GM12878 (cell line): ENCODE measurements around the gene PLA2G4E. TPM values are rescaled to one million over a fixed set of nuclear protein-coding genes. Genes with fewer than 3 reads are reported as not detected.

ENCODE experiments used
- ATAC-seq: fragments of 200-7000 bp; cut with Tn5 transposase; 3 replicates; pipeline ENCODE4 v1.9.1; 2020; ENCODE audit warnings: mild to moderate bottlenecking, moderate library complexity
- BruUV-seq: library from RNA; stranded (reverse); fragments of 400-500 nt; replicated peaks from 2 replicates; lab custom pipeline; 2021; lab: Mats Ljungman, UMichigan
- CTCF ChIA-PET: fragments of 300-600 bp; sonication (Branson Sonifier 250); formaldehyde crosslinking; extraction: SDS; loops from one replicate; lab custom pipeline; 2021; ENCODE audit warnings: inconsistent platforms; lab: Yijun Ruan, JAX
- POLR2A ChIA-PET: fragments of 350-600 bp; formaldehyde crosslinking; extraction: SDS; loops from one replicate; lab custom pipeline; 2021; ENCODE audit warnings: inconsistent platforms; lab: Charles Lee
- RAD21 ChIA-PET: fragments of 300-600 bp; sonication (Branson Sonifier 250); formaldehyde crosslinking; loops from one replicate; lab custom pipeline; 2023; ENCODE audit warnings: antibody characterized with exemption; ENCODE audit not compliant: unreplicated experiment; lab: Charles Lee
- SMC1A ChIA-PET: fragments of 300-600 bp; sonication (Branson Sonifier 250); formaldehyde crosslinking; loops from one replicate; lab custom pipeline; 2023; ENCODE audit not compliant: unreplicated experiment, uncharacterized antibody; lab: Charles Lee
- DNase-seq: peaks from one replicate; pipeline ENCODE4 v3.0.0-alpha.2; 2011; ENCODE audit warnings: low read depth, low spot score
- FAIRE-seq: peaks from 3 replicates; lab custom pipeline; 2011; peaks lifted over from hg19 to GRCh38; lab: Jason Lieb, UNC
- H2AFZ ChIP-seq: 2 replicates; pipeline ENCODE4 v1.6.0; 2011; ENCODE audit warnings: low read depth, low read length, control low read depth; ENCODE audit not compliant: control insufficient read depth
- H3K27ac ChIP-seq: 2 replicates; pipeline ENCODE4 v1.5.1; 2011; ENCODE audit warnings: control low read depth; ENCODE audit not compliant: control insufficient read depth, insufficient read depth
- H3K27me3 ChIP-seq, 2 experiments: replicated peaks in 1 of 2; 2 replicates each; pipeline versions ENCODE4 v1.6.0 to v1.6.1; 2011; ENCODE audit warnings: low read length in 1 of 2; ENCODE audit not compliant: control insufficient read depth in 2 of 2, insufficient read depth in 2 of 2
- H3K36me3 ChIP-seq, 2 experiments: 2 replicates each; pipeline ENCODE4 v1.5.1; 2011; ENCODE audit warnings: low read length in 1 of 2; ENCODE audit not compliant: control insufficient read depth in 2 of 2, insufficient read depth in 2 of 2
- H3K4me1 ChIP-seq: 2 replicates; pipeline ENCODE4 v1.6.1; 2011; ENCODE audit warnings: mild to moderate bottlenecking, low read length, moderate library complexity, mixed read lengths; ENCODE audit not compliant: control insufficient read depth, insufficient read depth
- H3K4me2 ChIP-seq: 2 replicates; pipeline ENCODE4 v1.6.0; 2011; ENCODE audit warnings: control low read depth; ENCODE audit not compliant: control insufficient read depth, insufficient read depth
- H3K4me3 ChIP-seq: fragments of 200-600 bp; sonication (generic); 2 replicates; pipeline ENCODE4 v1.5.1; 2016
- H3K79me2 ChIP-seq: 2 replicates; pipeline ENCODE4 v1.6.0; 2011; ENCODE audit warnings: low read length; ENCODE audit not compliant: control insufficient read depth, insufficient read depth
- H3K9ac ChIP-seq: 2 replicates; pipeline ENCODE4 v1.8.0; 2011; ENCODE audit warnings: low read length, control low read depth, mixed read lengths; ENCODE audit not compliant: control insufficient read depth, insufficient read depth
- H3K9me3 ChIP-seq: replicated peaks from 3 replicates; pipeline ENCODE4 v1.5.1; 2011; ENCODE audit warnings: mild to moderate bottlenecking, low read length; ENCODE audit not compliant: control insufficient read depth, insufficient read depth
- H4K20me1 ChIP-seq: 2 replicates; pipeline ENCODE4 v1.6.0; 2011; ENCODE audit not compliant: control insufficient read depth, insufficient read depth
- IKZF2 ChIP-seq, 2 experiments: fragments of 450-650 bp; IDR thresholded peaks; 2 replicates each; pipeline ENCODE4 v1.6.1; 2017; ENCODE audit warnings: mild to moderate bottlenecking in 2 of 2, moderate library complexity in 2 of 2
- NFYA ChIP-seq: IDR thresholded peaks from 2 replicates; pipeline ENCODE4 v1.6.1; 2011; ENCODE audit warnings: low read depth, mild to moderate bottlenecking, low read length, improper control_type of control experiment, borderline replicate concordance
- POU2F2 ChIP-seq: IDR thresholded peaks from 3 replicates; pipeline ENCODE4 v1.6.1; 2011; ENCODE audit warnings: low read depth, mild to moderate bottlenecking, low read length, borderline replicate concordance
- STAT1 ChIP-seq: fragments of 450-650 bp; conservative IDR thresholded peaks from 2 replicates; pipeline ENCODE4 v1.6.1; 2014; ENCODE audit warnings: antibody characterized with exemption, mild to moderate bottlenecking
- TCF7 ChIP-seq: IDR thresholded peaks from 2 replicates; pipeline ENCODE4 v1.6.1; 2014; ENCODE audit warnings: antibody characterized with exemption, borderline replicate concordance
- WRNIP1 ChIP-seq: IDR thresholded peaks from 2 replicates; pipeline ENCODE4 v1.6.1; 2011; ENCODE audit warnings: low read depth, low read length, improper control_type of control experiment, borderline replicate concordance
- ZBTB4 ChIP-seq: fragments of 450-650 bp; formaldehyde crosslinking; IDR thresholded peaks from 2 replicates; pipeline ENCODE4 v1.4.0; 2022; ENCODE audit warnings: mild to moderate bottlenecking, moderate library complexity
- WGBS: methylation state at CpG from one replicate; pipeline ENCODE4 v1.1.6; 2016; ENCODE audit warnings: low lambda C conversion rate; ENCODE audit not compliant: insufficient replicate concordance, insufficient coverage; ENCODE audit errors: missing lambda C conversion rate; 5-methylcytosine and 5-hydroxymethylcytosine counted together
- in situ Hi-C: fragments of 300-500 bp; cut with MboI; formaldehyde crosslinking; loops from 9 replicates; pipeline ENCODE4 v1.14.3; 2018; ENCODE audit warnings: mixed read lengths
- intact Hi-C: fragments of 100-400 bp; cut with micrococcal nuclease; formaldehyde crosslinking; loops from one replicate; pipeline ENCODE4 v1.14.2; 2022; ENCODE audit not compliant: unreplicated experiment
- polyA plus RNA-seq, 11 experiments: library from polyadenylated mRNA; depleted of rRNA in 4 of 11; unstranded in 6 of 11; stranded (reverse) in 5 of 11; fragments of >200 nt; fragmentation: Nextera tagmentation in 4 of 11; fragmentation: Illumina TruSeq in 1 of 11; extraction: Ambion mirVana in 4 of 11; extraction: Trizol in 1 of 11; gene quantifications; 1 replicate in 1 of 11; 2 replicates in 10 of 11; pipeline versions ENCODE4 v1.2.1 to v1.2.3, GENCODE V29; 2011 to 2016; ENCODE audit warnings: inconsistent platforms in 2 of 11, missing spikeins in 2 of 11, low read depth in 1 of 11
- total RNA-seq, 4 experiments: library from RNA; depleted of rRNA in 3 of 4; stranded (reverse); fragments of >200 nt in 3 of 4; fragmentation: Illumina TruSeq in 1 of 4; extraction: Trizol in 1 of 4; gene quantifications; 2 replicates each; pipeline versions ENCODE4 v1.2.1 to v1.2.3, GENCODE V29; 2013 to 2021
- TF ChIP-seq, protein P1 (sequence below): IDR thresholded peaks from 2 replicates; pipeline ENCODE4 v1.6.1; 2011; ENCODE audit warnings: borderline replicate concordance, low read depth, mild to moderate bottlenecking, moderate library complexity, mixed read lengths, low read length; ENCODE audit not compliant: insufficient read depth; ENCODE audit errors: extremely low read length

PLA2G4E gene
- total and polyA plus RNA-seq, 10 of the 15 experiments (the other 5 are each of a cell fraction or from before 2014, with no cell fraction given), result 0.05 to 0.32 (median 0.06) TPM; not detected in 5

GRCh38 chr15:41952013-41952563, 68.8 kb downstream of the PLA2G4E start:
- H3K4me3 ChIP-seq, result no peak overlapping the region
- BruUV-seq, result no TSS peak
- RAD21 ChIA-PET, result interaction anchor here (1.5 kb wide), 1 partner anchor 15 kb away, joined by 4 read pairs; no protein-coding TSS in a partner anchor
- peaks cover 27 to 28% of the 10 kb centered on the region in 2 experiments for H3K36me3 ChIP-seq
- SMC1A ChIA-PET, result interaction anchor here (1.6 kb wide), 1 partner anchor 13 kb away, joined by 4 read pairs; no protein-coding TSS in a partner anchor
- TF ChIP-seq IKZF2 (IDR thresholded peaks at IDR 0.05) (no peak), POU2F2 (no peak), ZBTB4 (CRISPR knock-in tag) (no peak), WRNIP1 (no peak), STAT1 (no peak), TCF7 (no peak), NFYA (no peak)
- TF ChIP-seq, protein P1, sequence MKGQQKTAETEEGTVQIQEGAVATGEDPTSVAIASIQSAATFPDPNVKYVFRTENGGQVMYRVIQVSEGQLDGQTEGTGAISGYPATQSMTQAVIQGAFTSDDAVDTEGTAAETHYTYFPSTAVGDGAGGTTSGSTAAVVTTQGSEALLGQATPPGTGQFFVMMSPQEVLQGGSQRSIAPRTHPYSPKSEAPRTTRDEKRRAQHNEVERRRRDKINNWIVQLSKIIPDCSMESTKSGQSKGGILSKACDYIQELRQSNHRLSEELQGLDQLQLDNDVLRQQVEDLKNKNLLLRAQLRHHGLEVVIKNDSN, result no peak
- no peak for FAIRE-seq
- no peak for ATAC-seq
- peaks cover 7% of the 10 kb centered on the region for H3K4me1 ChIP-seq
- H3K9ac ChIP-seq, result no peak overlapping the region
- POLR2A ChIA-PET, result interaction anchor here (1.0 to 1.6 kb wide), 2 partner anchors 9 to 18 kb away, joined by 3 to 7 read pairs; no protein-coding TSS in a partner anchor
- DNase-seq, result no peak
- intact Hi-C loops (no loop called here), in situ Hi-C loops (no loop called here)
- H3K27ac ChIP-seq, result no peak overlapping the region
- peaks cover 32% of the 10 kb centered on the region for H3K79me2 ChIP-seq
- no peaks in the 10 kb centered on the region for H3K9me3 ChIP-seq
- no peak overlapping the region for H2AFZ ChIP-seq
- CTCF ChIA-PET, result no interaction called here
- H3K4me2 ChIP-seq, result no peak overlapping the region
- 97% methylated on average over 10 of the region's 12 CpGs for WGBS
- no peaks in the 10 kb centered on the region for H4K20me1 ChIP-seq
- no peaks in the 10 kb centered on the region for H3K27me3 ChIP-seq
